Chondrocyte (in vitro differentiated cells): ENCODE measurements around the gene PAFAH1B1. TPM values are rescaled to one million over a fixed set of nuclear protein-coding genes. Genes with fewer than 3 reads are reported as not detected.

Experiments used
- DNase-seq: peaks from one replicate; pipeline ENCODE4 v3.0.0; 2021; ENCODE audit warnings: mixed read lengths, low spot score
- H3K27ac Mint-ChIP-seq: one replicate; pipeline ENCODE4 v1.8.0; 2021; ENCODE audit warnings: mild to moderate bottlenecking, moderate library complexity, mixed read lengths; ENCODE audit not compliant: unreplicated experiment
- H3K27me3 Mint-ChIP-seq: 2 replicates; pipeline ENCODE4 v1.8.0; 2021; ENCODE audit warnings: low read depth, mixed read lengths
- H3K36me3 Mint-ChIP-seq: 2 replicates; pipeline ENCODE4 v1.8.0; 2021; ENCODE audit warnings: low read depth, mixed read lengths
- H3K4me1 Mint-ChIP-seq: 2 replicates; pipeline ENCODE4 v1.8.0; 2021; ENCODE audit warnings: low read depth, mild to moderate bottlenecking, mixed read lengths
- H3K4me3 Mint-ChIP-seq: one replicate; pipeline ENCODE4 v1.8.0; 2021; ENCODE audit warnings: mild to moderate bottlenecking, moderate library complexity, mixed read lengths; ENCODE audit not compliant: unreplicated experiment
- H3K9me3 Mint-ChIP-seq: 2 replicates; pipeline ENCODE4 v1.8.0; 2021; ENCODE audit warnings: low read depth, mixed read lengths
- total RNA-seq: library from RNA; stranded (reverse); gene quantifications from 3 replicates; pipeline ENCODE4 v1.2.1, GENCODE V29; 2021
- TF ChIP-seq, protein P1 (sequence below): fragments of 200-600 bp; sonication (generic); IDR thresholded peaks from 2 replicates; pipeline ENCODE4 v1.5.0; 2021; ENCODE audit warnings: antibody characterized with exemption, mild to moderate bottlenecking, moderate library complexity

Gene PAFAH1B1
- total RNA-seq, 1 donor from 2014 or later: 151 TPM

DNA sequence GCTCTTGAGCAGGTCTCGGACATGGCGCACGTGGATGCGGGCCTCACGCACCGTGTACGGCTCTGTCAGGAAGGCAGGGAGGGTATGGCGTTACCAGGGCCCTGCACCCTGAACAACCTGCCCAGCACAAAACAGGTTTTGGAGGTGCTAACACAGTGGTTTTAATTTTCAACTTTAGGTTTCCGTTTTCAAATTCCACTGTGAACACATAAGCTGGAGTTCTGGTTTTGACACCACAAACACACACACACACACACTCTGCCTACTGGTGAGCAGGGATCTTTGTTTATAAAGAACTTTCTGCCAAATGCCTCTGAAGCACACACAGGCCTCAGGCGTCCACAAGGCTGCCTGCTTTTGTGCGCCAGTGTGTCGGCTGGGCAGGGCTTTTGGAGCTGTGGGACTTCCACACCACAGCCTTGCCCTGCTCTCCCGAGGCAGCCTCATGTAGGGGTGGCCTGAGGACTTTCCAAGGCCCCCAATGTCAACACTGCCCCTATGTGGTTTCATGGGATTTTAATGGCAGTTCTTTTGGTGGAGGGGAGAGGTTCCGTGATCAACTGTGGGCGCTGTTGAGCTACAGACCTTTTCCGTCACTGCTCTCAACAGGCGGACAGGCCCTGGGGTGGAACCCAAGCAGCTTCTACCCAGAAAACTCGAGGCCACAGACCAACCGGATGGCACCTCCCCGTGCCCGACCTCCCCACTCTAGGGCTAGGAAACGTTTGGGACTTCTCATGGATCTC, 108.7 kb downstream of the PAFAH1B1 start:
- H3K4me1 Mint-ChIP-seq: peaks cover 7% of the 10 kb centered on the region
- DNase-seq: peak; percentile 44
- peaks cover 1% of the 10 kb centered on the region for H3K36me3 Mint-ChIP-seq
- H3K9me3 Mint-ChIP-seq: no peaks in the 10 kb centered on the region
- TF ChIP-seq, protein P1, sequence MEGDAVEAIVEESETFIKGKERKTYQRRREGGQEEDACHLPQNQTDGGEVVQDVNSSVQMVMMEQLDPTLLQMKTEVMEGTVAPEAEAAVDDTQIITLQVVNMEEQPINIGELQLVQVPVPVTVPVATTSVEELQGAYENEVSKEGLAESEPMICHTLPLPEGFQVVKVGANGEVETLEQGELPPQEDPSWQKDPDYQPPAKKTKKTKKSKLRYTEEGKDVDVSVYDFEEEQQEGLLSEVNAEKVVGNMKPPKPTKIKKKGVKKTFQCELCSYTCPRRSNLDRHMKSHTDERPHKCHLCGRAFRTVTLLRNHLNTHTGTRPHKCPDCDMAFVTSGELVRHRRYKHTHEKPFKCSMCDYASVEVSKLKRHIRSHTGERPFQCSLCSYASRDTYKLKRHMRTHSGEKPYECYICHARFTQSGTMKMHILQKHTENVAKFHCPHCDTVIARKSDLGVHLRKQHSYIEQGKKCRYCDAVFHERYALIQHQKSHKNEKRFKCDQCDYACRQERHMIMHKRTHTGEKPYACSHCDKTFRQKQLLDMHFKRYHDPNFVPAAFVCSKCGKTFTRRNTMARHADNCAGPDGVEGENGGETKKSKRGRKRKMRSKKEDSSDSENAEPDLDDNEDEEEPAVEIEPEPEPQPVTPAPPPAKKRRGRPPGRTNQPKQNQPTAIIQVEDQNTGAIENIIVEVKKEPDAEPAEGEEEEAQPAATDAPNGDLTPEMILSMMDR: no peak
- H3K27me3 Mint-ChIP-seq: no peaks in the 10 kb centered on the region
- no peak overlapping the region for H3K4me3 Mint-ChIP-seq
- no peak overlapping the region for H3K27ac Mint-ChIP-seq

DNA sequence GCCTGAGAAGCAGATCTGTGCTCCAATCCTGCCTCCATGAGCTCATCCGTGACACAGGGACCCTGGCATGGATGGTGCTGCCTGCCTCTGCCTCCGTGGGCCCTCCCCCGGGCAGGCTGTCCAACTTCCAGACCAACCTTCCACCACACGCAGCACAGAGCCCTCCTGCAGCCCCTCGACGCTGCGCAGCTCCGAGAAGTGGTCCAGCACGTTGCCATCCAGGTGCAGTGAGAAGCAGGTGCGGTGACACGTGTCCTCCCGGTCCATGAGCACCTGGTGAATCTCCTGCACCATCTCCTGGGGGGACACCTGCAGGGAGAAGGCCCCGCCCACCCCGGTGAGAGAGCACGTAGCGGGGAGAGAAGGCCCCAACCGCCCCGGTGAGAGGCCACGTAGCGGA, 109.7 kb downstream of the PAFAH1B1 start:
- H3K4me1 Mint-ChIP-seq: peaks cover 9% of the 10 kb centered on the region
- peaks cover 1% of the 10 kb centered on the region for H3K36me3 Mint-ChIP-seq
- no peak overlapping the region for H3K27ac Mint-ChIP-seq
- peak; percentile 87 for DNase-seq
- no peaks in the 10 kb centered on the region for H3K9me3 Mint-ChIP-seq
- TF ChIP-seq, protein P1: no peak
- H3K27me3 Mint-ChIP-seq: no peaks in the 10 kb centered on the region
- no peak overlapping the region for H3K4me3 Mint-ChIP-seq

DNA sequence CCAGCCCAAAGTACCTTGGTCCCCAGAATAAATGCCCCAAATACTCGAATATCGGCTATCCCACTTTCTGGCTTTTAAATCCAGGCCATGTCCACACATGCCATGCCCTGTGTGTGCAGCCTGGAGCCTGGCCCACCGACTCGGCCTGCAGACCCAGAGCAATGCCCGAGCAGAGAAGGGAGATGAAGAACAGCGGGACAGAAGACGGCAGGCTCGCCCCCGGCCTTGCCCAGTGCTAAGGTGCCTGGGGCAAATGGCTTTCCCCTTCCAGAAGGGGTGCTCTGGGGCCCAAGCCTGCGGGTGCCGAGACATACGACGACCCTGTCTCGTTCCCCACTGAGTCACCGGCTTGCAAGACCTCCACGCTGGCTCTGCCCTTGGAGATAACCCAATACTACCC, 110.2 kb downstream of the PAFAH1B1 start:
- H3K9me3 Mint-ChIP-seq: no peaks in the 10 kb centered on the region
- peaks cover 13% of the 10 kb centered on the region for H3K4me1 Mint-ChIP-seq
- TF ChIP-seq, protein P1: no peak
- H3K27ac Mint-ChIP-seq: no peak overlapping the region
- H3K36me3 Mint-ChIP-seq: peaks cover 1% of the 10 kb centered on the region
- H3K4me3 Mint-ChIP-seq: no peak overlapping the region
- H3K27me3 Mint-ChIP-seq: no peaks in the 10 kb centered on the region
- DNase-seq: peak; percentile 85

DNA sequence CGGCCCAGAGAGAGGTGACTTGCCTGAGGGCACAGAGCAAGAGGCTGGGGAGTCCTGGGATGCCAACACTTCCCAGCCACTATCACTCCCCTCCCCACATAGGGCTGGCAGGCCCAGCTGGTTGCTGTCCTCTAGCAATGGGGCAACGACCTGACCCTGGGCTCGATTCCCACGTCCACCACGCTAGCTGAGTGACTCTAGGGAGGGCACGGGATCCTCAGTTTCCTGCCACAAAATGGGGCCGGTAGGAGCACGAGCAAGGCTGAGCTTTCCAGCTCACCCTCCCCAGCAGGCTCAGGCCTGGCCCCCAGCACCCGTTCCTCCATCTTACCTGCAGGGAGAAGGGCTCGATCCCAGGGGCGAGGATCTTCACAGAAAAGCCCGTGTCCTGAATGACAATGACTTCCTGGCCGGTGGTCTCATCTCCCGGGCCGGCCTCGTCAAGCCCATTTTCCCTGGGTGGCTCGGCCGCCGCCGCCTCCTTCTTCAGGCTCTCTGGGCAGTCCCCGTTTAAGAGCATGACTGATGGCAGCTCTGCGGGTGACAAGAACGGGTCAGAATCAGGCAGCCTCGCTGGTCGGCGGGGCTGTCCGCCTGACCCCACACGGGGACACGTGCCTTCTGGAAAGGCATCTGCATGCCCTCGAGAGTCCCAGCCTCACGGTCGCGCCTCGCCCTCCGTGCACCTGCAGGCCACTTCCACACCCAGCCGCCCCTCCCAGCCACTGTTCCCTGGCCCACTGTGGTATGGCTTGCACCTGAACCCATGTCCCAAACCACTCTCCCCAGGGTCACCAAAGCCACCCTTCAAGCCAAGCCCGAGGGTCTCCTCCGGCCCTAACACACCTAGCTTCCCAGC, 110.8 kb downstream of the PAFAH1B1 start:
- peak; percentile 94 for DNase-seq
- Mint-ChIP-seq H3K36me3 (peaks cover 1% of the 10 kb centered on the region), H3K4me3 (no peak overlapping the region), H3K9me3 (no peaks in the 10 kb centered on the region), H3K27ac (no peak overlapping the region), H3K4me1 (peaks cover 20% of the 10 kb centered on the region), H3K27me3 (no peaks in the 10 kb centered on the region)
- TF ChIP-seq, protein P1: no peak

DNA sequence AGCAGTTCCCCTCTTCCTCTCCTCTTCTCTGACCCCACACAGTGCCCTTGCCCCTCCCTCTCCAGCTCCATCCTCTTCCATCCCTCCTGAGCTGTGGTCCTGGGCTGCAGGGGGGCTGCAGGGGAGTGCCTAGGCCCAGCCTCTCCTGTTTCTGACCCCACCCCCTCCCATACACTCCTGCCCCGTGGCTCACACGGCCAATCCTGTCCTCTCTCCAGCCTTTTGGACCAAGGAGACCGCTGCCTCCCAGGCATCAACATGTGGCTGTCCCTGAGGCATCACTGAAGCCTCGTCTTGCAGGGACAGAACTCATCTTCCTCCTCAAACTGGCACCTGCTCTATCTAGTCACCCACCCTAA, 111.4 kb downstream of the PAFAH1B1 start:
- Mint-ChIP-seq H3K9me3 (no peaks in the 10 kb centered on the region), H3K27me3 (no peaks in the 10 kb centered on the region), H3K36me3 (peaks cover 1% of the 10 kb centered on the region), H3K27ac (no peak overlapping the region), H3K4me1 (peaks cover 26% of the 10 kb centered on the region), H3K4me3 (no peak overlapping the region)
- peak; percentile 36 for DNase-seq
- TF ChIP-seq, protein P1: no peak
